Liver (tissue), 9 donors: Measurements from ENCODE around the gene TMEM97. TPM values are rescaled to one million over a fixed set of nuclear protein-coding genes. Genes with fewer than 3 reads are reported as not detected.
A peak's percentile ranks its signal among the peaks of the same experiment; 100 is the strongest.

Experiments
- DNase-seq: peaks from one replicate; pipeline ENCODE4 v3.0.0-alpha.2; 2017; ENCODE audit warnings: low spot score
- H3K27ac ChIP-seq, 2 donors: one replicate each; pipeline ENCODE4 v1.7.0; 2013; ENCODE audit warnings: inconsistent platforms in 2 of 2, low read length in 2 of 2, control low read depth in 1 of 2, low read depth in 1 of 2, mild to moderate bottlenecking in 1 of 2
- H3K27me3 ChIP-seq, 4 donors: one replicate each; pipeline versions ENCODE4 v1.6.1 to v1.7.0; 2013; ENCODE audit warnings: low read length in 3 of 4, inconsistent platforms in 1 of 4, mild to moderate bottlenecking in 1 of 4, moderate library complexity in 1 of 4; ENCODE audit not compliant: control insufficient read depth in 4 of 4, insufficient read depth in 4 of 4
- H3K36me3 ChIP-seq, 4 donors: one replicate each; pipeline versions ENCODE4 v1.6.1 to v1.7.0; 2013; ENCODE audit warnings: low read length in 3 of 4, mild to moderate bottlenecking in 3 of 4, low read depth in 1 of 4, moderate library complexity in 1 of 4; ENCODE audit not compliant: control insufficient read depth in 4 of 4, insufficient read depth in 3 of 4
- H3K4me1 ChIP-seq, 4 donors: one replicate each; pipeline versions ENCODE4 v1.6.1 to v1.7.0; 2013; ENCODE audit warnings: low read length in 3 of 4, mild to moderate bottlenecking in 3 of 4, moderate library complexity in 1 of 4; ENCODE audit not compliant: control insufficient read depth in 4 of 4, insufficient read depth in 4 of 4
- H3K4me3 ChIP-seq, 3 donors: one replicate each; pipeline versions ENCODE4 v1.6.1 to v1.7.0; 2013; ENCODE audit warnings: low read length in 3 of 3, control low read depth in 1 of 3, low read depth in 1 of 3, mild to moderate bottlenecking in 1 of 3
- H3K9ac ChIP-seq, 2 donors: one replicate each; pipeline ENCODE4 v1.7.0; 2013; ENCODE audit warnings: low read length in 2 of 2, mild to moderate bottlenecking in 2 of 2, moderate library complexity in 2 of 2, control low read depth in 1 of 2, low read depth in 1 of 2
- H3K9me3 ChIP-seq, 4 donors: one replicate each; pipeline versions ENCODE4 v1.6.1 to v1.7.0; 2013; ENCODE audit warnings: low read length in 3 of 4; ENCODE audit not compliant: control insufficient read depth in 4 of 4
- ATF3 ChIP-seq: IDR thresholded peaks from 2 replicates; pipeline ENCODE4 v1.6.1; 2016; ENCODE audit warnings: antibody characterized with exemption
- CTCF ChIP-seq: fragments of 150-350 bp; IDR thresholded peaks from 2 replicates; pipeline ENCODE4 v1.5.1; 2017; ENCODE audit warnings: improper control_type of control experiment, low read depth, low read length; ENCODE audit not compliant: missing input control
- EGR1 ChIP-seq, 2 donors: IDR thresholded peaks; 2 replicates each; pipeline ENCODE4 v1.6.1; 2016 to 2018; ENCODE audit warnings: antibody characterized with exemption in 2 of 2, low read depth in 2 of 2
- GABPA ChIP-seq, 2 donors: IDR thresholded peaks in 1 of 2; conservative IDR thresholded peaks in 1 of 2; 2 replicates each; pipeline ENCODE4 v1.6.1; 2016; ENCODE audit warnings: antibody characterized with exemption in 2 of 2, mild to moderate bottlenecking in 1 of 2, moderate library complexity in 1 of 2
- HNF4G ChIP-seq: IDR thresholded peaks from 2 replicates; pipeline ENCODE4 v1.6.1; 2016; ENCODE audit warnings: antibody characterized with exemption
- JUND ChIP-seq, 2 donors: IDR thresholded peaks; 2 replicates each; pipeline ENCODE4 v1.6.1; 2016; ENCODE audit warnings: antibody characterized with exemption in 2 of 2
- MAX ChIP-seq: IDR thresholded peaks from 2 replicates; pipeline ENCODE4 v1.6.1; 2016; ENCODE audit warnings: antibody characterized with exemption
- NR2F2 ChIP-seq: IDR thresholded peaks from 2 replicates; pipeline ENCODE4 v1.6.1; 2016; ENCODE audit warnings: antibody characterized with exemption
- RXRA ChIP-seq, 2 donors: IDR thresholded peaks; 2 replicates each; pipeline ENCODE4 v1.6.1; 2017 to 2018; ENCODE audit warnings: antibody characterized with exemption in 2 of 2, mild to moderate bottlenecking in 1 of 2
- SP1 ChIP-seq: IDR thresholded peaks from 2 replicates; pipeline ENCODE4 v1.6.1; 2018; ENCODE audit warnings: antibody characterized with exemption, mild to moderate bottlenecking
- TAF1 ChIP-seq: conservative IDR thresholded peaks from 2 replicates; pipeline ENCODE4 v1.6.1; 2016; ENCODE audit warnings: antibody characterized with exemption, mild to moderate bottlenecking
- YY1 ChIP-seq: IDR thresholded peaks from 2 replicates; pipeline ENCODE4 v1.6.1; 2016; ENCODE audit warnings: antibody characterized with exemption, mild to moderate bottlenecking
- ZBTB33 ChIP-seq: IDR thresholded peaks from 2 replicates; pipeline ENCODE4 v1.6.1; 2016; ENCODE audit warnings: antibody characterized with exemption
- WGBS: extraction: QIAGEN DNeasy Blood & Tissue Kit; methylation state at CpG from one replicate; pipeline ENCODE4 v1.1.7; 2013; 5-methylcytosine and 5-hydroxymethylcytosine counted together
- polyA plus RNA-seq, 2 donors: library from polyadenylated mRNA; stranded (reverse) in 1 of 2; unstranded in 1 of 2; fragments of 200-250 nt in 1 of 2; fragments of >200 nt in 1 of 2; fragmentation: Nextera tagmentation in 1 of 2; extraction: Ambion mirVana in 1 of 2; gene quantifications; one replicate each; pipeline versions ENCODE4 v1.2.1 to v1.2.3, GENCODE V29; 2013 to 2015
- total RNA-seq, 2 donors: library from RNA; depleted of rRNA; stranded (reverse); fragments of >200 nt; gene quantifications; one replicate each; pipeline ENCODE4 v1.2.3, GENCODE V29; 2014
- donor health status: healthy.
- donor health status: healthy.
- donor health status: healthy.
- donor health status: healthy.
- donor health status: healthy.

TMEM97 gene
- total and polyA plus RNA-seq, 4 donors = 29.5 to 90.2 (median 63.5) TPM

GRCh38 chr17:28317099-28317965 lies 1.7 kb upstream of the TMEM97 start:
- no peak for DNase-seq
- no peaks in the 10 kb centered on the region for H3K9me3 ChIP-seq
- no peak overlapping the region for H3K4me3 ChIP-seq
- 92% methylated on average over 21 of the region's 21 CpGs for WGBS
- no peak for TF ChIP-seq RXRA (IDR thresholded peaks at IDR 0.05)
- no peak overlapping the region for H3K27ac ChIP-seq
- H3K36me3 ChIP-seq = no peaks in the 10 kb centered on the region
- peaks cover 6 to 40% (median 27%) of the 10 kb centered on the region in 4 donors for H3K4me1 ChIP-seq
- no peak overlapping the region for H3K9ac ChIP-seq
- no peaks in the 10 kb centered on the region for H3K27me3 ChIP-seq

- no peaks in the 10 kb centered on the region for H3K9me3 ChIP-seq
- H3K9ac ChIP-seq = no peak overlapping the region
- peaks cover 7 to 47% (median 29%) of the 10 kb centered on the region in 4 donors for H3K4me1 ChIP-seq
- 27% methylated on average over 40 of the region's 40 CpGs for WGBS
- TF ChIP-seq SP1 = no peak
- no peak for TF ChIP-seq CTCF
- TF ChIP-seq TAF1 = no peak
- no peak for TF ChIP-seq GABPA (IDR thresholded peaks at IDR 0.05 in 1 of 2, conservative IDR thresholded peaks at IDR 0.05 in 1 of 2)
- TF ChIP-seq YY1 = no peak
- no peak for TF ChIP-seq ATF3
- no peak for TF ChIP-seq NR2F2
- TF ChIP-seq HNF4G = no peak
- TF ChIP-seq ZBTB33 = no peak
- TF ChIP-seq EGR1 (IDR thresholded peaks at IDR 0.05; ENCODE audit: low read depth in 2 of 2) = no peak
- no peak for TF ChIP-seq MAX
- no peak for TF ChIP-seq RXRA (IDR thresholded peaks at IDR 0.05)
- TF ChIP-seq JUND (IDR thresholded peaks at IDR 0.05) = no peak
- H3K27me3 ChIP-seq = no peaks in the 10 kb centered on the region
- peak overlapping the region; percentile 20 to 21 for H3K27ac ChIP-seq
- H3K36me3 ChIP-seq = no peaks in the 10 kb centered on the region
- peak overlapping the region; percentile 22 to 52 (median 34) for H3K4me3 ChIP-seq
- DNase-seq = peak; percentile 46
Observed at GRCh38 chr17:28317966-28318758, 838 bp upstream of the TMEM97 start.
